HepG2 (cell line): ENCODE measurements around the gene SGMS1. TPM values are rescaled to one million over a fixed set of nuclear protein-coding genes. Genes with fewer than 3 reads are reported as not detected.

Experiments
- EP300 ChIP-seq, 3 experiments: sonication (generic) in 1 of 3; formaldehyde crosslinking in 1 of 3; IDR thresholded peaks; 2 replicates each; pipeline versions ENCODE4 v1.5.1 to v1.6.1; 2011 to 2020; ENCODE audit warnings: low read depth in 2 of 3, low read length in 2 of 3, borderline replicate concordance in 1 of 3, improper control_type of control experiment in 1 of 3, mild to moderate bottlenecking in 1 of 3, missing genetic modification reagents in 1 of 3, moderate library complexity in 1 of 3
- FOXK1 ChIP-seq: sonication (generic); formaldehyde crosslinking; IDR thresholded peaks from 2 replicates; pipeline ENCODE4 v1.4.0; 2020; ENCODE audit warnings: low read depth, missing genetic modification reagents, borderline replicate concordance
- HMG20B ChIP-seq: conservative IDR thresholded peaks from 2 replicates; pipeline ENCODE4 v1.6.1; 2016; ENCODE audit warnings: missing genetic modification reagents, missing compliant biosample characterization
- NFRKB ChIP-seq: fragments of 450-650 bp; IDR thresholded peaks from 2 replicates; pipeline ENCODE4 v1.6.1; 2017
- NFYB ChIP-seq: sonication (generic); formaldehyde crosslinking; IDR thresholded peaks from 2 replicates; pipeline ENCODE4 v1.4.0; 2020; ENCODE audit warnings: missing genetic modification reagents
- PCBP1 ChIP-seq: fragments of 200-400 bp; formaldehyde crosslinking; IDR thresholded peaks from 2 replicates; pipeline ENCODE4 v1.6.1; 2017; ENCODE audit warnings: mild to moderate bottlenecking, low read depth, low read length, borderline replicate concordance
- REPIN1 ChIP-seq: sonication (generic); formaldehyde crosslinking; IDR thresholded peaks from 2 replicates; pipeline ENCODE4 v1.8.0; 2022; ENCODE audit warnings: missing genetic modification reagents, low read depth, mild to moderate bottlenecking, borderline replicate concordance
- RERE ChIP-seq: IDR thresholded peaks from 2 replicates; pipeline ENCODE4 v1.6.1; 2016; ENCODE audit warnings: low read depth, missing genetic modification reagents, missing compliant biosample characterization
- SMAD3 ChIP-seq: sonication (generic); formaldehyde crosslinking; IDR thresholded peaks from 2 replicates; pipeline ENCODE4 v1.4.0; 2020; ENCODE audit warnings: missing genetic modification reagents
- THYN1 ChIP-seq: sonication (generic); formaldehyde crosslinking; IDR thresholded peaks from 2 replicates; pipeline ENCODE4 v1.8.1; 2023; ENCODE audit warnings: low read depth, mild to moderate bottlenecking, moderate library complexity, missing genetic modification reagents, borderline replicate concordance
- ZFP41 ChIP-seq: sonication (generic); formaldehyde crosslinking; IDR thresholded peaks from 2 replicates; pipeline ENCODE4 v1.4.0; 2020; ENCODE audit warnings: mild to moderate bottlenecking, missing genetic modification reagents, borderline replicate concordance
- ZNF251 ChIP-seq: sonication (generic); formaldehyde crosslinking; IDR thresholded peaks from 2 replicates; pipeline ENCODE4 v1.9.0; 2021; ENCODE audit warnings: mild to moderate bottlenecking, missing genetic modification reagents
- ZNF558 ChIP-seq: sonication (generic); formaldehyde crosslinking; IDR thresholded peaks from 2 replicates; pipeline ENCODE4 v1.9.0; 2022; ENCODE audit warnings: mild to moderate bottlenecking, missing genetic modification reagents, borderline replicate concordance
- ZNF891 ChIP-seq: sonication (generic); formaldehyde crosslinking; IDR thresholded peaks from 2 replicates; pipeline ENCODE4 v1.5.0; 2020; ENCODE audit warnings: mild to moderate bottlenecking, missing genetic modification reagents
- ZSCAN30 ChIP-seq: sonication (generic); formaldehyde crosslinking; IDR thresholded peaks from 2 replicates; pipeline ENCODE4 v1.5.0; 2020; ENCODE audit warnings: mild to moderate bottlenecking, missing genetic modification reagents
- polyA plus RNA-seq, 8 experiments: library from polyadenylated mRNA; depleted of rRNA in 3 of 8; stranded (reverse) in 7 of 8; unstranded in 1 of 8; fragments of >200 nt; fragmentation: Illumina TruSeq in 4 of 8; extraction: Trizol in 4 of 8; gene quantifications; 2 replicates each; pipeline versions ENCODE4 v1.2.1 to v1.2.3, GENCODE V29; 2011 to 2016; ENCODE audit warnings: low read depth in 4 of 8, missing spikeins in 1 of 8, mixed read lengths in 1 of 8; ENCODE audit not compliant: insufficient read depth in 1 of 8
- total RNA-seq, 5 experiments: library from RNA; depleted of rRNA; stranded (reverse); fragments of >200 nt; fragmentation: Illumina TruSeq; extraction: Trizol; gene quantifications; 2 replicates each; pipeline ENCODE4 v1.2.3, GENCODE V29; 2016; ENCODE audit warnings: low read depth in 1 of 5
- TF ChIP-seq, protein P1 (sequence below): sonication (generic); formaldehyde crosslinking; IDR thresholded peaks from 2 replicates; pipeline ENCODE4 v1.9.0; 2021; ENCODE audit warnings: missing genetic modification reagents, mild to moderate bottlenecking, borderline replicate concordance
- TF ChIP-seq, protein P2 (sequence below): sonication (generic); formaldehyde crosslinking; IDR thresholded peaks from 2 replicates; pipeline ENCODE4 v1.4.0; 2020; ENCODE audit warnings: mild to moderate bottlenecking, missing genetic modification reagents

The SGMS1 gene
- total and polyA plus RNA-seq, 2 of the 13 experiments (the other 11 are each of a cell fraction or from before 2014, with no cell fraction given), result 6.5 to 15.1 TPM

GRCh38 chr10:50566150-50566549 lies 57.6 kb downstream of the SGMS1 start (continued):
- TF ChIP-seq RERE (peak; percentile 56; the same call in 1 of the 2 replicates), FOXK1 (CRISPR knock-in tag) (peak; percentile 57; the same call in 1 of the 2 replicates), NFRKB (no peak), ZSCAN30 (CRISPR knock-in tag) (no peak), ZNF251 (no peak), EP300 (IDR thresholded peaks at IDR 0.05; ENCODE audit: low read depth in 2 of 2, low read length in 2 of 2) (peak in 1 of 2 experiments; percentile 76; a peak in 1 of 4 replicates), EP300 (CRISPR knock-in tag; IDR thresholded peaks at IDR 0.05; ENCODE audit: borderline replicate concordance) (no peak), NFYB (CRISPR knock-in tag) (no peak), ZNF558 (CRISPR knock-in tag) (no peak), ZFP41 (CRISPR knock-in tag) (no peak), PCBP1 (no peak), ZNF891 (no peak), THYN1 (CRISPR knock-in tag) (no peak), SMAD3 (CRISPR knock-in tag) (peak; percentile 80), HMG20B (CRISPR knock-in tag) (0 out of 2 replicates have a peak, but pooled peaks have one; percentile 14), REPIN1 (CRISPR knock-in tag) (no peak)
- TF ChIP-seq, protein P1, sequence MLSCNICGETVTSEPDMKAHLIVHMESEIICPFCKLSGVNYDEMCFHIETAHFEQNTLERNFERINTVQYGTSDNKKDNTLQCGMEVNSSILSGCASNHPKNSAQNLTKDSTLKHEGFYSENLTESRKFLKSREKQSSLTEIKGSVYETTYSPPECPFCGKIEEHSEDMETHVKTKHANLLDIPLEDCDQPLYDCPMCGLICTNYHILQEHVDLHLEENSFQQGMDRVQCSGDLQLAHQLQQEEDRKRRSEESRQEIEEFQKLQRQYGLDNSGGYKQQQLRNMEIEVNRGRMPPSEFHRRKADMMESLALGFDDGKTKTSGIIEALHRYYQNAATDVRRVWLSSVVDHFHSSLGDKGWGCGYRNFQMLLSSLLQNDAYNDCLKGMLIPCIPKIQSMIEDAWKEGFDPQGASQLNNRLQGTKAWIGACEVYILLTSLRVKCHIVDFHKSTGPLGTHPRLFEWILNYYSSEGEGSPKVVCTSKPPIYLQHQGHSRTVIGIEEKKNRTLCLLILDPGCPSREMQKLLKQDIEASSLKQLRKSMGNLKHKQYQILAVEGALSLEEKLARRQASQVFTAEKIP, result no peak
- TF ChIP-seq, protein P2, sequence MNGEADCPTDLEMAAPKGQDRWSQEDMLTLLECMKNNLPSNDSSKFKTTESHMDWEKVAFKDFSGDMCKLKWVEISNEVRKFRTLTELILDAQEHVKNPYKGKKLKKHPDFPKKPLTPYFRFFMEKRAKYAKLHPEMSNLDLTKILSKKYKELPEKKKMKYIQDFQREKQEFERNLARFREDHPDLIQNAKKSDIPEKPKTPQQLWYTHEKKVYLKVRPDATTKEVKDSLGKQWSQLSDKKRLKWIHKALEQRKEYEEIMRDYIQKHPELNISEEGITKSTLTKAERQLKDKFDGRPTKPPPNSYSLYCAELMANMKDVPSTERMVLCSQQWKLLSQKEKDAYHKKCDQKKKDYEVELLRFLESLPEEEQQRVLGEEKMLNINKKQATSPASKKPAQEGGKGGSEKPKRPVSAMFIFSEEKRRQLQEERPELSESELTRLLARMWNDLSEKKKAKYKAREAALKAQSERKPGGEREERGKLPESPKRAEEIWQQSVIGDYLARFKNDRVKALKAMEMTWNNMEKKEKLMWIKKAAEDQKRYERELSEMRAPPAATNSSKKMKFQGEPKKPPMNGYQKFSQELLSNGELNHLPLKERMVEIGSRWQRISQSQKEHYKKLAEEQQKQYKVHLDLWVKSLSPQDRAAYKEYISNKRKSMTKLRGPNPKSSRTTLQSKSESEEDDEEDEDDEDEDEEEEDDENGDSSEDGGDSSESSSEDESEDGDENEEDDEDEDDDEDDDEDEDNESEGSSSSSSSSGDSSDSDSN (CRISPR knock-in tag), result no peak
